ENCODE measurements around the gene CAPRIN2.

CAPRIN2 gene

DNA sequence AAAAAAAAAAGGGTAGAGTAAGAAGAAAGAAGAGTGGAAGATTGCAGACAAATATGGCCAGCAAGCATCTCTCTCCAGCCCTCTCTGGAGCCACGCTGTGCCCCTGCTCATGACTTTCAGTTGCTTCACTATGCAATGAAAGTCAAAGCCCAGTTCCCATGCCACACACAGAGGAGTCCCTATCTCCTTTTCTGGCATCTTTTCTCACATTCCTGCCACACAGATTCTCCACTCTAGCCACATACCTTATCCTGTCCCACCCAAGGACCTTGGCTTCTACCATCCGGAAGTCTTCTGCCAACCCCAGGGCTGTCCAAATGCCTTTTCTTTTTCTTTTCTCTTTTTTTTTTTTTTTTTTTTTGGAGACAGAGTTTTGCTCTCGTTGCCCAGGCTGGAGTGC, 39.3 kb upstream of the CAPRIN2 start:
- no peak overlapping the region for H3K4me3 ChIP-seq (ENCODE audit: control insufficient read depth, low read depth, low read length)
- DNase-seq (ENCODE audit: low read depth) = no peak
- TF ChIP-seq, protein P1, sequence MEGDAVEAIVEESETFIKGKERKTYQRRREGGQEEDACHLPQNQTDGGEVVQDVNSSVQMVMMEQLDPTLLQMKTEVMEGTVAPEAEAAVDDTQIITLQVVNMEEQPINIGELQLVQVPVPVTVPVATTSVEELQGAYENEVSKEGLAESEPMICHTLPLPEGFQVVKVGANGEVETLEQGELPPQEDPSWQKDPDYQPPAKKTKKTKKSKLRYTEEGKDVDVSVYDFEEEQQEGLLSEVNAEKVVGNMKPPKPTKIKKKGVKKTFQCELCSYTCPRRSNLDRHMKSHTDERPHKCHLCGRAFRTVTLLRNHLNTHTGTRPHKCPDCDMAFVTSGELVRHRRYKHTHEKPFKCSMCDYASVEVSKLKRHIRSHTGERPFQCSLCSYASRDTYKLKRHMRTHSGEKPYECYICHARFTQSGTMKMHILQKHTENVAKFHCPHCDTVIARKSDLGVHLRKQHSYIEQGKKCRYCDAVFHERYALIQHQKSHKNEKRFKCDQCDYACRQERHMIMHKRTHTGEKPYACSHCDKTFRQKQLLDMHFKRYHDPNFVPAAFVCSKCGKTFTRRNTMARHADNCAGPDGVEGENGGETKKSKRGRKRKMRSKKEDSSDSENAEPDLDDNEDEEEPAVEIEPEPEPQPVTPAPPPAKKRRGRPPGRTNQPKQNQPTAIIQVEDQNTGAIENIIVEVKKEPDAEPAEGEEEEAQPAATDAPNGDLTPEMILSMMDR (IDR thresholded peaks at IDR 0.05; ENCODE audit: control insufficient read depth, insufficient read depth, low read depth, low read length, missing control alignments) = no peak

DNA sequence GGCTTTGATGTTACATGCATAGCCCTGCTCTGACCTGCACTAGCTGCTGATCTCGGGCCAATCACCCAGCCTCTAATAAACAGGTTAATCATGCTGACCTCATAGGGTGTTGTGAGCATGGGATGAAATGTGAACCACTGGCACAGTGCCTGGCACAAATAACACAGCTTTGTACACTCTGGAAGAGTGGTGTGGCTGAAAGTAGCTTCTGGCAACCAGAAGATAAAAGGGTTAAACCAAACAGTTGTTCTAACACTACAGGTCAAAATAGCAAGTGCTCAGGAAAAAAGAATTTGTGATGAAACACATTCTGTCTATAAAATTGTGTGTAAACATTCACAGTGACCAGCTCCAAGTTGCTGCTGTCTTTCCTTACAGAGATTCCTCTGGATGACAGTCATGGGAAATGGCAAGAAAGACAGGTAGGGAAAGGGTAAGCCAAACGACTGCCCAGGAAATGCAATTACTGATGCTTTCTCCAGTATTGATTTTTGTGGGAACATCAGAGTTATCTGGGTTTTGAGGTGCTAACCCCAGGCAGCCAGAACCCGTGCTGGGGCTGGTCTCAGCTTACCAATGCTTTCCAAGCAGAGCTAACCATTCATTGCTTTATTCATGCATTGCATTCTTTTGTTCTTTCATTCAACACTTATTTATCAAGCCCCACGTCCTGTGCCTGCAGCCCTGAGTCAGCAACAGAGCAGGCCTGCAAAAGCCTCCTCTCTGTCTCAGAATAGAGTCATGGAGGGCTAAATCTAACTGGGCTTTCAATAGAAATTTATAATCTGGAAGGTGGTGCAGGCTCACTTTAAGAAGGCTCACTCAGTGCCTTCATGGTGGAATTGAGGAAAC, 38.1 kb upstream of the CAPRIN2 start:
- TF ChIP-seq, protein P1 (IDR thresholded peaks at IDR 0.05; ENCODE audit: control insufficient read depth, insufficient read depth, low read depth, low read length, missing control alignments) = no peak
- H3K4me3 ChIP-seq (ENCODE audit: control insufficient read depth, low read depth, low read length) = no peak overlapping the region

DNA sequence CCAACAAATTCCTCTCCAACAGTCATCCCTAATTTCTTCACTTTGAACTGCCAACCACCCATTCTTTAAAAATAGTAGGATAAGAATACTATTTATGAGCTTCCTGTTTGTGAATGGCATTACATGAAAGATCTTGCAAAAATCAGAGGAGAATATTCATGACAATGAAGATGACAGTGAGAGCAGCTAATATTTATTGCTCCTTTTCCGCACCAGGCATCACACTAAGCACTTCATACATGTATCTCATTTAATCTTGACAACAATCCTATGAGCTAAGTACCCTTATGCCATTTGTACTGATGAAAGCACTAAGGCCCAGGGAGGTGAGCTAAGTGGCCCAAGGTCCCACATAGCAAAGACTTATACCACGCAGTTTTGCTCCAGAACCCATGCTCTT, 37.3 kb upstream of the CAPRIN2 start:
- no peak overlapping the region for H3K4me3 ChIP-seq (ENCODE audit: control insufficient read depth, low read depth, low read length)
- TF ChIP-seq, protein P1 (IDR thresholded peaks at IDR 0.05; ENCODE audit: control insufficient read depth, insufficient read depth, low read depth, low read length, missing control alignments) = no peak
- no peak for DNase-seq (ENCODE audit: low read depth)

More for the DNA sequence above, 38.1 kb upstream of the CAPRIN2 start:
- no peak for DNase-seq (ENCODE audit: low read depth)

DNA sequence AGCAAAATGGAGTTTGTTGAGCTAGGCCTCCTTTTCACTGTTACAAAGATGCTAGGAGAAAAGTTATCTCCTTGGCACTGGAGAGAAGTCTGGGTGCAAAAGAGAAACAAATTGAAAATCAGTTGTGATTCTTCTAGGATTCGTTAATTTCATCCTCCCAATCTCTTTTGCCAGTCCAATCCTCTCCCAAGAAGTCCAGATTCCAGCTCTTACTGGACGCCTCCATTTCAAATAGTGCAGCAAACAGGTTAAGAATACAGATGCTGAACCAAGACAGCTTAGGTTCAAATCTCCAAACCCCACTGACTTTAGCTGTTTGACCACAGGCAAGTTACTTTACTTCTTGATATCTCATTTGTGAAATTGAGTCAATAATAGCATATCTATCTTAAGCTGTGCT, 34.0 kb upstream of the CAPRIN2 start:
- H3K4me3 ChIP-seq (ENCODE audit: control insufficient read depth, low read depth, low read length) = no peak overlapping the region
- TF ChIP-seq, protein P1 (IDR thresholded peaks at IDR 0.05; ENCODE audit: control insufficient read depth, insufficient read depth, low read depth, low read length, missing control alignments) = no peak
- DNase-seq (ENCODE audit: low read depth) = no peak

DNA sequence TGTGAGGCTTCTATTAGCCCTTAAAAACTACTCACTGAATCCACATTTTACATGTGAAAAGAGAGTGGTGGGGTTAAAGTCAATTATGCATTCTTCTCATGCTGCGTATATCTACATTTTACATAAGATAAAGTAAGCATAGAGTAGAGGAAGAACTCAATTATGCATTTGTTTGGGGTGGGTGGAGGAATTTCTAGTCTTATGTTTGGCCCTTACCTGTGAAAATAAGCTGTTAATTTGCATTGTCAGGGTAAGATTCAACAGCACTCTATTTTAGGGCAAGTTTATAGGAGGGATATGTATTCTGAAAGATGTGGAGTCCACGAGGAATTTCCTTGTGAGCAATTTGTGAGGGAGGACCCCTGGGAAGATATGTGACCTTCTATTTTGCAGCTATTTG, 30.9 kb upstream of the CAPRIN2 start:
- TF ChIP-seq, protein P1 (IDR thresholded peaks at IDR 0.05; ENCODE audit: control insufficient read depth, insufficient read depth, low read depth, low read length, missing control alignments) = no peak
- DNase-seq (ENCODE audit: low read depth) = no peak
- H3K4me3 ChIP-seq (ENCODE audit: control insufficient read depth, low read depth, low read length) = no peak overlapping the region

DNA sequence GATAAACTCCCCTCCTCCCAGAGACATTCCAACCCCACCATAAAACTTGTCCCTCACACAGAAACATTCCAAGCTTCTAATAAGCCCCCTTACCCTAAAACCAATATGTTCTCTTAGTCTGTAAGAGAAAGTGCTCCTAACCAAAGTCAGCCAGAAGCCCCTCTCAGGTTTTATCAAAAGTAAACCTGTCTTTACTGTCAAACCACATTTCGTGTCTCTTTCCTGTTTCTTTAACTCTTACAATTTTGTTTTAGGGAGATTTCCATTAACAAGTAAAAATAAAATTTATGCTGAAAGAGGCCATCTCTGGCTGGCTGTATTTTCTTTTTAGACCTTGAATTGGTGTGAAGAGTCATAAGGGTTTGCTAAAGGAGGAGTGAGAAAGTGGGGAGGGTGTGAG, 29.8 kb upstream of the CAPRIN2 start:
- TF ChIP-seq, protein P1 (IDR thresholded peaks at IDR 0.05; ENCODE audit: control insufficient read depth, insufficient read depth, low read depth, low read length, missing control alignments) = no peak
- no peak overlapping the region for H3K4me3 ChIP-seq (ENCODE audit: control insufficient read depth, low read depth, low read length)
- no peak for DNase-seq (ENCODE audit: low read depth)

Measured in AG09309 (cell line).